Thyroid gland (tissue), 4 donors: ENCODE data around the gene NNMT. TPM values are rescaled to one million over a fixed set of nuclear protein-coding genes. Genes with fewer than 3 reads are reported as not detected.

Source experiments
- DNase-seq, 2 donors: peaks; one replicate each; pipeline ENCODE4 v3.0.0-alpha.2; 2019
- H3K27ac ChIP-seq, 3 donors: fragments of 200-600 bp; sonication (generic); 1 replicate in 2 of 3; 2 replicates in 1 of 3; pipeline ENCODE4 v1.5.1; 2016 to 2019; ENCODE audit warnings: mild to moderate bottlenecking in 1 of 3, moderate library complexity in 1 of 3
- H3K27me3 ChIP-seq: fragments of 200-600 bp; sonication (generic); one replicate; pipeline ENCODE4 v1.5.1; 2019
- H3K36me3 ChIP-seq, 2 donors: fragments of 200-600 bp; sonication (generic); one replicate each; pipeline ENCODE4 v1.5.1; 2016 to 2019
- H3K4me1 ChIP-seq, 2 donors: fragments of 200-600 bp; sonication (generic); one replicate each; pipeline ENCODE4 v1.5.1; 2017 to 2019
- H3K4me3 ChIP-seq, 3 donors: fragments of 200-600 bp; sonication (generic); replicated peaks in 1 of 3; 1 replicate in 2 of 3; 2 replicates in 1 of 3; pipeline ENCODE4 v1.5.1; 2016; ENCODE audit warnings: mild to moderate bottlenecking in 1 of 3
- H3K9me3 ChIP-seq: fragments of 200-600 bp; sonication (generic); one replicate; pipeline ENCODE4 v1.5.1; 2017
- CTCF ChIP-seq, 6 experiments: fragments of 200-600 bp in 3 of 6; fragments of 450-650 bp in 3 of 6; sonication (generic) in 3 of 6; IDR thresholded peaks; one replicate each; pipeline ENCODE4 v1.5.1; 2016 to 2019; ENCODE audit warnings: antibody characterized with exemption in 6 of 6, mild to moderate bottlenecking in 2 of 6, inconsistent platforms in 1 of 6, moderate library complexity in 1 of 6
- POLR2A ChIP-seq, 2 donors: fragments of 450-650 bp; IDR thresholded peaks; one replicate each; pipeline ENCODE4 v1.6.1; 2017; ENCODE audit warnings: antibody characterized with exemption in 2 of 2, mild to moderate bottlenecking in 2 of 2, moderate library complexity in 1 of 2
- WGBS, 2 donors: methylation state at CpG; one replicate each; pipeline ENCODE4 v1.1.5; 2017; 5-methylcytosine and 5-hydroxymethylcytosine counted together
- intact Hi-C: fragments of 100-400 bp; cut with DNase I; formaldehyde crosslinking; loops from one replicate; pipeline ENCODE4 v1.15.1; 2023
- total RNA-seq, 4 donors: library from RNA; depleted of rRNA; stranded (reverse); fragments of >200 nt; gene quantifications; one replicate each; pipeline ENCODE4 v1.2.3, GENCODE V29; 2016

NNMT gene
- total RNA-seq, 4 donors from 2014 or later = 78.1 to 459 (median 185) TPM

GRCh38 chr11:114256176-114256966 is 39.8 kb upstream of the NNMT start:
- WGBS, 2 donors = 88 to 93% methylated on average over 20 of the region's 20 CpGs
- intact Hi-C loops = no loop called here
- Histone ChIP-seq H3K4me1 (peaks cover 37 to 38% of the 10 kb centered on the region in 2 donors), H3K27ac (peak overlapping the region in 2 of 3 donors; percentile 63 to 87), H3K4me3 (no peak overlapping the region), H3K36me3 (peaks cover 15 to 29% of the 10 kb centered on the region in 2 donors), H3K9me3 (no peaks in the 10 kb centered on the region), H3K27me3 (no peaks in the 10 kb centered on the region)
- no peak for DNase-seq
- TF ChIP-seq POLR2A (IDR thresholded peaks at IDR 0.05) (no peak), CTCF (IDR thresholded peaks at IDR 0.05) (no peak)

GRCh38 chr11:114256967-114257286 is 39.3 kb upstream of the NNMT start:
- 88 to 92% methylated on average over 9 to 10 of the region's 10 CpGs for WGBS, 2 donors
- Histone ChIP-seq H3K4me1 (peaks cover 35 to 38% of the 10 kb centered on the region in 2 donors), H3K4me3 (no peak overlapping the region), H3K36me3 (peaks cover 9 to 23% of the 10 kb centered on the region in 2 donors), H3K27me3 (no peaks in the 10 kb centered on the region), H3K27ac (peak overlapping the region; percentile 63 to 87 (median 65)), H3K9me3 (no peaks in the 10 kb centered on the region)
- intact Hi-C loops = no loop called here
- no peak for DNase-seq
- TF ChIP-seq CTCF (IDR thresholded peaks at IDR 0.05) = no peak
- TF ChIP-seq POLR2A (IDR thresholded peaks at IDR 0.05) = peak in 1 of 2 donors; percentile 9

GRCh38 chr11:114257621-114258558 is 38.3 kb upstream of the NNMT start:
- intact Hi-C loops = no loop called here
- Histone ChIP-seq H3K4me3 (no peak overlapping the region), H3K27ac (peak overlapping the region; percentile 63 to 87 (median 65)), H3K4me1 (peaks cover 42 to 44% of the 10 kb centered on the region in 2 donors), H3K9me3 (no peaks in the 10 kb centered on the region), H3K36me3 (peaks cover 0 to 15% of the 10 kb centered on the region in 2 donors), H3K27me3 (no peaks in the 10 kb centered on the region)
- peak; percentile 71 to 74 for DNase-seq
- TF ChIP-seq POLR2A (IDR thresholded peaks at IDR 0.05) (peak in 1 of 2 donors; percentile 9), CTCF (IDR thresholded peaks at IDR 0.05) (peak in 3 of 6 experiments; percentile 12 to 16 (median 13))
- WGBS, 2 donors = 36 to 44% methylated on average over 19 to 23 of the region's 29 CpGs

GRCh38 chr11:114258696-114259095 is 37.5 kb upstream of the NNMT start:
- 78 to 79% methylated on average over 7 of the region's 7 CpGs for WGBS, 2 donors
- H3K4me3 ChIP-seq = no peak overlapping the region
- peaks cover 0 to 11% of the 10 kb centered on the region in 2 donors for H3K36me3 ChIP-seq
- peaks cover 42 to 47% of the 10 kb centered on the region in 2 donors for H3K4me1 ChIP-seq
- intact Hi-C loops = no loop called here
- DNase-seq = no peak
- no peak for TF ChIP-seq POLR2A (IDR thresholded peaks at IDR 0.05)
- TF ChIP-seq CTCF (IDR thresholded peaks at IDR 0.05) = no peak
- peak overlapping the region; percentile 63 to 87 (median 65) for H3K27ac ChIP-seq
- no peaks in the 10 kb centered on the region for H3K27me3 ChIP-seq
- H3K9me3 ChIP-seq = no peaks in the 10 kb centered on the region
